HG03103 (cell line): ENCODE measurements around the gene GTF2IRD1.
"Not testable (repeated sequence)": the region's sequence is repeated elsewhere in the genome, so short reads cannot be mapped to it uniquely, and the experiment has no call there.

ENCODE experiments used
- ATAC-seq: cut with Tn5 transposase; IDR thresholded peaks from one replicate; pipeline ENCODE4 v1.9.1; 2021; ENCODE audit warnings: low read depth; ENCODE audit not compliant: unreplicated experiment

GTF2IRD1 gene

DNA sequence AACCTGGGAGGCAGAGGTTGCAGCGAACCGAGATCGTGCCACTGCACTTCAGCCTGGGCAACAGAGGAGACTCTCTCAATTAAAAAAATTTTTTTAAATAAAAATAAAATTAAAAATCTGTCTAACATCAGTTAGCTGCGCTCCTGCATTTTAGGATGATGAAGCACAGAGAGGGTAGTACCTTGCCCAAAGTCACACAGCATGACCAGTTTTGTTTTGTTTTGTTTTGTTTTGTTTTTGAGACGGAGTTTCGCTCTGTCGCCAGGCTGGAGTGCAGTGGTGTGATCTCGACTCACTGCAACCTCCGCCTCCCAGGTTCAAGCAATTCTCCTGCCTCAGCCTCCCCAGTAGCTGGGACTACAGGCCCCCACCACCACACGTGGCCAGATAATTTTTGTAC lies 55.7 kb downstream of the GTF2IRD1 start:
- not testable (repeated sequence) for ATAC-seq

GRCh38 chr7:74511345-74511744 lies 57.6 kb downstream of the GTF2IRD1 start:
- ATAC-seq, result no peak

- no peak for ATAC-seq
Measured at GRCh38 chr7:74512762-74513161, 59.1 kb downstream of the GTF2IRD1 start.

DNA sequence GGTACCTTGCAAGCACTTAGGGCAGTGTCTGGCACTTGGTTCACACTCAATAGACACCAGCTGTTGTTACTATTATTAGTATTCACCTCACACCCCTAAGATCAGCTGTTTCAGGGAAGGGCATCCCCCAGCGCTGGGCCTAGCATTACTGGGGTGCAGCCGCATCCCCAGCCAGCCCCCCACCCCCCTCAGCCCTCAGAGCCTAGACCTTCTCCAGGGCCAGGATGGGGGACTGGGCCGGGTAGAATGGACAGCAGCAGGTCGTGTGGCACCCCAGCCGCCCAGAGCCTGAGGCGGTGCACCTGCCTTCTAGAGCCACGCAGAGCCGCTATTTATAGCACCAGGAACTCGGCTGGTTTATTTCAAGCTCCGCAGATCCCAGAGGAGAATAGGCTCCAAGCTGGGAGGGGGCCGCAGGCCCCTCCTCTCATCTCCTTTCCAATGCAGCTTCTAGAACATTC lies 60.5 kb downstream of the GTF2IRD1 start:
- no peak for ATAC-seq

DNA sequence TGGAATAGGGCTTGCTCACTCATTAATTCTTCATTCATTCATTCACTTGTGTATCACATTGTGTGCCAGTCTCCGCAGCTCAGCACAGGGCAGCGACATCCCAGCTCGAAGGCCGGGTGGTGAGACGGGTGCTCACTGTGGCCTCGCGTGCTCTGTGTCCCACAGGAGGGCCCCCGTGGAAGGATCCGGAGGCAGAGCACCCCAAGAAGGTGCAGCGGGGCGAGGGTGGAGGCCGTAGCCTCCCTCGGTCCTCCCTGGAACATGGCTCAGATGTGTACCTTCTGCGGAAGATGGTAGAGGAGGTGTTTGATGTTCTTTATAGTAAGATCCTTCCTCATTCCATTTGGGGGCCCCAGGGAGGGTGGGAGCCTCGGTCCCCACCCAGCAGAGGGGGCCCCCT lies 61.6 kb downstream of the GTF2IRD1 start:
- no peak for ATAC-seq

DNA sequence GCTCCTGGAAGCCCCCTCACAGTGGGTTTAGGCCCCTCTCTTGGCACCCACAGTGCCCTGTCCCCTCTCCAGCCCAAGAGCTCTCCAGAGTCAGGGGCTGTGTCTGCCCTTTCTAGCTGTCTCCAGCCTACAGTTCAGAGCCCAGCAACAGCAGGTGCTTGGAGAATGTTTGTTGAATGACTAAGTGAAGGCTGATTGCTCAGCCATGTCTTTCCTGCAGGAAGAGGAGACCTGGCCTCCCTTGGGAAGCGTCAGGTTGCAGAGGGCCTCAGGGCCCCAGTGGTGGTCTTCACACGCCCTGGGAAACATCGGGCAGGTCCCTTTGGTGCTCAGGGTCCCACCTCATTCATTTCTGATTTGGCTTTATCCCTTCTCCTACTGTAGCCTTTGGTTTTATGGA lies 62.5 kb downstream of the GTF2IRD1 start:
- ATAC-seq, result no peak

DNA sequence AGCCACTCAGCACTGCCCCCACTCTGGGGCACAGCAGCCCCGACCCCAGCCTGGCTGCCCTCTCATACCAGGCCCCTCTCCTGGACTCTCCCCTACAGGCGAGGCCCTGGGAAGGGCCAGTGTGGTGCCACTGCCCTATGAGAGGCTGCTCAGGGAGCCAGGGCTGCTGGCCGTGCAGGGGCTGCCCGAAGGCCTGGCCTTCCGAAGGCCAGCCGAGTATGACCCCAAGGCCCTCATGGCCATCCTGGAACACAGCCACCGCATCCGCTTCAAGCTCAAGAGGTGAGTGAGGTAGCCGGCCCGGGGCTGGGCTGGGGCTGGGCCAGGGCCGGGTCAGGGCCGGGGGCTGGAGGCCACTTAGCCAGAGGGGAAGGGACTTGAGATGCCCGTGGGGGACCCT lies 64.3 kb downstream of the GTF2IRD1 start:
- no peak for ATAC-seq

DNA sequence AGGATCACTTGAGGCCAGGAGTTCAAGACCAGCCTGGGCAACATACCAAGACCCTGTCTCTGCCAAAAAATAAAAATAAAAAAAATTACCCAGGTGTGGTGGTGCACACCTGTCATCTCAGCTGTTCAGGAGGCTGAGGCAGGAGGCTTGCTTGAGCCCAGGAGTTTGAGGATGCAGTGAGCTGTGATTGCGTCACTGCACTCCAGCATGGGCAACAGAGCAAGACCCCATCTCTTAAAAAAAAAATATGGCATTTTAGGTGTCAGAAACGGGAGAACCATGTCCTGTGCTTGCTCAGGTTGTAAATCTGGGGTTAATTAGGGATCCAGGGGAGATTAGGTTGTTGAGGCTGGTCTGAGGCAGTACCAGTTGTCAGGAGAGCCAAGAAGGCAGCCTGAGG lies 64.9 kb downstream of the GTF2IRD1 start:
- ATAC-seq, result no peak

DNA sequence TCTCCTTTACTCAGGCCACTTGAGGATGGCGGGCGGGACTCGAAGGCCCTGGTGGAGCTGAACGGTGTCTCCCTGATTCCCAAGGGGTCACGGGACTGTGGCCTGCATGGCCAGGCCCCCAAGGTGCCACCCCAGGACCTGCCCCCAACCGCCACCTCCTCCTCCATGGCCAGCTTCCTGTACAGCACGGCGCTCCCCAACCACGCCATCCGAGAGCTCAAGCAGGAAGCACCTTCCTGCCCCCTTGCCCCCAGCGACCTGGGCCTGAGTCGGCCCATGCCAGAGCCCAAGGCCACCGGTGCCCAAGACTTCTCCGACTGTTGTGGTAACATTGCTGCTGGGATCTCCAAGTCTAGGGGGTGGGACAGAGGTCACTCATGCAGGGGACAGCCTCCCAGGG lies 65.7 kb downstream of the GTF2IRD1 start:
- ATAC-seq, result no peak

GRCh38 chr7:74521855-74522254 lies 68.1 kb downstream of the GTF2IRD1 start:
- no peak for ATAC-seq

- no peak for ATAC-seq
Measured at GRCh38 chr7:74522281-74522905, 68.7 kb downstream of the GTF2IRD1 start.

GRCh38 chr7:74523015-74523414 lies 69.3 kb downstream of the GTF2IRD1 start:
- ATAC-seq, result no peak

GRCh38 chr7:74525140-74525539 lies 71.4 kb downstream of the GTF2IRD1 start:
- ATAC-seq, result no peak

DNA sequence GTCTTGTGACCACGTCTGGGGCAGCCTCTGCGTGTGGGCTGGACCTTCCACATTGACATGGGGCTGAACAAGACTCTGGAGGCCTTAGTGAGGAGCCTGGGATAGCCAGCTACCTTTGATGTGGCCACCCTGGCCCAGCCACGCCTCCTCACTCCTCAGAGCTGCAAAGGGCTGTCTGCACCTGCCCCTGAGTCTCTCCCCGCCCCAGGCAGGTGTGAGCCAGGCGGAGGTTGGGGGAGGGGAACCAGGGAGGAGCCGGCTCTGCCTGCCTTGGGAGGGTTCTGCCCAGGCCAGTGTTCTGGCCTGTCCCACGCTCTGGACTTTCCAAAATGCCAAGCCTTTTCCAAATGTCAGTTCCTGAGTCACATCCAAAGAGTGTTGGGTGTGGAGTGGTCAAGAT lies 72.2 kb downstream of the GTF2IRD1 start:
- ATAC-seq, result no peak

- ATAC-seq, result no peak
Measured at GRCh38 chr7:74526780-74527179, 73.1 kb downstream of the GTF2IRD1 start.

GRCh38 chr7:74527842-74528241 lies 74.1 kb downstream of the GTF2IRD1 start:
- no peak for ATAC-seq

GRCh38 chr7:74528773-74529172 lies 75.1 kb downstream of the GTF2IRD1 start:
- ATAC-seq, result not testable (repeated sequence)

GRCh38 chr7:74535951-74536356 lies 82.2 kb downstream of the GTF2IRD1 start:
- ATAC-seq, result no peak

- ATAC-seq, result not testable (repeated sequence)
Measured at GRCh38 chr7:74541937-74542336, 88.2 kb downstream of the GTF2IRD1 start.

- no peak for ATAC-seq
Measured at GRCh38 chr7:74542558-74543117, 88.9 kb downstream of the GTF2IRD1 start.

- ATAC-seq, result no peak
Measured at GRCh38 chr7:74544706-74545469, 91.2 kb downstream of the GTF2IRD1 start.

DNA sequence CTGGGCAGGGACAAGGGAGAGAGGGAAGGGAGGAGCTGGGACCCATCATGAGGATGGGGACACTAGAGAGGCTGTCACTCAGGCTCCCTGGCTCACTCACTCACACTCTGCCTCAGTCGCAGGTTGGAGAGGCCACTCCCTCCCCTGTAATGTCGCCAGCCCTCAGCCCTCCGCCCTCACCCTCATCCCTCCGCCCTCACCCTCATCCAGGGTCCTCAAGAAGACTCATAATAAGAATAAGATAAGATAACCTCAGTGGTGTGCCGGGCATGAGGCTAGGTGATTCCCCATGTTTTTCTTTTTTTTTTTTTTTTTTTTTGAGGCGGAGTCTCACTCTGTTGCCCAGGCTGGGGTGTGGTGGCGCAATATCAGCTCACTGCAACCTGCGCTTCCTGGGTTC lies 92.2 kb downstream of the GTF2IRD1 start:
- ATAC-seq, result no peak
